H9 (cell line): Measurements from ENCODE around the gene PLEKHA5. TPM values are rescaled to one million over a fixed set of nuclear protein-coding genes. Genes with fewer than 3 reads are reported as not detected.

Experiments used
- DNase-seq: peaks from one replicate; pipeline ENCODE4 v3.0.0-alpha.2; 2017
- H2AFZ ChIP-seq: one replicate; pipeline ENCODE4 v1.6.1; 2013; ENCODE audit warnings: mild to moderate bottlenecking, low read length, control low read depth, moderate library complexity
- H2AK5ac ChIP-seq: 2 replicates; pipeline ENCODE4 v1.6.1; 2013; ENCODE audit warnings: low read length, control low read depth, mixed read lengths; ENCODE audit not compliant: insufficient read length
- H2BK120ac ChIP-seq: one replicate; pipeline ENCODE4 v1.6.1; 2013; ENCODE audit warnings: low read depth, mild to moderate bottlenecking, low read length, control low read depth, inconsistent platforms; ENCODE audit not compliant: poor library complexity, severe bottlenecking
- H2BK12ac ChIP-seq: 2 replicates; pipeline ENCODE4 v1.6.1; 2013; ENCODE audit warnings: low read length, control low read depth, mixed read lengths, low read depth; ENCODE audit not compliant: insufficient read length
- H2BK15ac ChIP-seq: 2 replicates; pipeline ENCODE4 v1.6.1; 2013; ENCODE audit warnings: low read depth, low read length, control low read depth
- H2BK20ac ChIP-seq: one replicate; pipeline ENCODE4 v1.6.1; 2013; ENCODE audit warnings: low read depth, mild to moderate bottlenecking, low read length, control low read depth, inconsistent platforms; ENCODE audit not compliant: poor library complexity, severe bottlenecking
- H2BK5ac ChIP-seq: 2 replicates; pipeline ENCODE4 v1.6.1; 2013; ENCODE audit warnings: low read length, control low read depth, mixed read lengths; ENCODE audit not compliant: insufficient read length
- H3K14ac ChIP-seq: 2 replicates; pipeline ENCODE4 v1.6.1; 2013; ENCODE audit warnings: low read length, control low read depth; ENCODE audit not compliant: insufficient read depth
- H3K18ac ChIP-seq: 2 replicates; pipeline ENCODE4 v1.6.1; 2013; ENCODE audit warnings: low read depth, mild to moderate bottlenecking, mixed read lengths, low read length, control low read depth; ENCODE audit not compliant: insufficient read length
- H3K23ac ChIP-seq: 2 replicates; pipeline ENCODE4 v1.6.1; 2013; ENCODE audit warnings: low read length, control low read depth, mixed read lengths, low read depth; ENCODE audit not compliant: insufficient read length
- H3K23me2 ChIP-seq: 2 replicates; pipeline ENCODE4 v1.6.1; 2013; ENCODE audit warnings: low read depth, mild to moderate bottlenecking, mixed read lengths, low read length, control low read depth; ENCODE audit not compliant: insufficient read length, poor library complexity, severe bottlenecking
- H3K27ac ChIP-seq: 2 replicates; pipeline ENCODE4 v1.5.1; 2013; ENCODE audit warnings: low read length, control low read depth, mixed read lengths, low read depth; ENCODE audit not compliant: insufficient read length
- H3K27me3 ChIP-seq: 2 replicates; pipeline ENCODE4 v1.6.1; 2013; ENCODE audit warnings: low read length, control low read depth, inconsistent platforms; ENCODE audit not compliant: insufficient read depth
- H3K4ac ChIP-seq: 2 replicates; pipeline ENCODE4 v1.6.1; 2013; ENCODE audit warnings: low read depth, mild to moderate bottlenecking, control low read depth, inconsistent platforms, low read length, moderate library complexity
- H3K4me1 ChIP-seq: 2 replicates; pipeline ENCODE4 v1.6.1; 2013; ENCODE audit warnings: low read length, control low read depth, inconsistent platforms; ENCODE audit not compliant: insufficient read depth
- H3K4me2 ChIP-seq: 2 replicates; pipeline ENCODE4 v1.6.1; 2013; ENCODE audit warnings: low read length, control low read depth, mixed read lengths; ENCODE audit not compliant: insufficient read length, insufficient read depth
- H3K56ac ChIP-seq: 2 replicates; pipeline ENCODE4 v1.6.1; 2013; ENCODE audit warnings: low read depth, mild to moderate bottlenecking, mixed read lengths, low read length, control low read depth; ENCODE audit not compliant: insufficient read length
- H3K79me1 ChIP-seq: 2 replicates; pipeline ENCODE4 v1.6.1; 2013; ENCODE audit warnings: low read depth, mild to moderate bottlenecking, moderate library complexity, low read length, control low read depth, inconsistent platforms; ENCODE audit not compliant: insufficient read depth, poor library complexity, severe bottlenecking
- H3K79me2 ChIP-seq: 2 replicates; pipeline ENCODE4 v1.6.1; 2013; ENCODE audit warnings: low read length, control low read depth, inconsistent platforms; ENCODE audit not compliant: insufficient read depth
- H3K9ac ChIP-seq: 2 replicates; pipeline ENCODE4 v1.6.1; 2013; ENCODE audit warnings: low read length, control low read depth, mixed read lengths; ENCODE audit not compliant: insufficient read length; ENCODE audit errors: extremely low read depth
- H3K9me3 ChIP-seq: one replicate; pipeline ENCODE4 v1.6.1; 2013; ENCODE audit warnings: low read depth, low read length, inconsistent platforms; ENCODE audit not compliant: control insufficient read depth
- H3T11ph ChIP-seq: one replicate; pipeline ENCODE4 v1.6.1; 2013; ENCODE audit warnings: mild to moderate bottlenecking, low read length, control low read depth, inconsistent platforms
- H4K20me1 ChIP-seq: one replicate; pipeline ENCODE4 v1.6.1; 2013; ENCODE audit not compliant: control insufficient read depth, insufficient read length, insufficient read depth
- H4K5ac ChIP-seq: 2 replicates; pipeline ENCODE4 v1.6.1; 2013; ENCODE audit warnings: low read depth, mild to moderate bottlenecking, mixed read lengths, low read length, control low read depth; ENCODE audit not compliant: insufficient read length
- H4K8ac ChIP-seq: replicated peaks from 2 replicates; pipeline ENCODE4 v1.6.1; 2013; ENCODE audit warnings: low read length, control low read depth, mixed read lengths, low read depth; ENCODE audit not compliant: insufficient read length
- H4K91ac ChIP-seq: 2 replicates; pipeline ENCODE4 v1.6.1; 2013; ENCODE audit warnings: low read depth, mild to moderate bottlenecking, moderate library complexity, mixed read lengths, low read length, control low read depth; ENCODE audit not compliant: insufficient read length
- H3K27ac Mint-ChIP-seq, 3 experiments: 2 replicates in 2 of 3; 3 replicates in 1 of 3; pipeline ENCODE4 v1.8.0; 2020 to 2021; ENCODE audit warnings: mixed read lengths in 3 of 3, mild to moderate bottlenecking in 1 of 3, moderate library complexity in 1 of 3
- H3K27me3 Mint-ChIP-seq: 2 replicates; pipeline ENCODE4 v1.8.0; 2021; ENCODE audit warnings: low read depth, mild to moderate bottlenecking, moderate library complexity, mixed read lengths
- H3K36me3 Mint-ChIP-seq, 3 experiments: 2 replicates in 2 of 3; 3 replicates in 1 of 3; pipeline ENCODE4 v1.8.0; 2020 to 2021; ENCODE audit warnings: low read depth in 3 of 3, mixed read lengths in 3 of 3; ENCODE audit not compliant: insufficient read depth in 1 of 3
- H3K4me1 Mint-ChIP-seq, 2 experiments: 2 replicates each; pipeline ENCODE4 v1.8.0; 2020; ENCODE audit warnings: mixed read lengths in 2 of 2
- H3K4me3 Mint-ChIP-seq, 2 experiments: 2 replicates in 1 of 2; 3 replicates in 1 of 2; pipeline ENCODE4 v1.8.0; 2020 to 2021; ENCODE audit warnings: mild to moderate bottlenecking in 2 of 2, mixed read lengths in 2 of 2, moderate library complexity in 1 of 2
- H3K9me3 Mint-ChIP-seq, 2 experiments: 2 replicates in 1 of 2; 3 replicates in 1 of 2; pipeline ENCODE4 v1.8.0; 2020; ENCODE audit warnings: mild to moderate bottlenecking in 2 of 2, mixed read lengths in 2 of 2, moderate library complexity in 1 of 2
- CTCF ChIP-seq: fragments of 200-600 bp; sonication (generic); conservative IDR thresholded peaks from 3 replicates; pipeline ENCODE4 v1.8.0; 2021; ENCODE audit warnings: antibody characterized with exemption, mild to moderate bottlenecking
- whole genome bisulfite sequencing: extraction: QIAGEN DNeasy Blood & Tissue Kit; methylation state at CpG from one replicate; pipeline ENCODE4 v1.1.7; 2013; ENCODE audit warnings: missing lambda C conversion rate, low lambda C conversion rate, mixed read lengths; ENCODE audit not compliant: insufficient read length; ENCODE audit errors: extremely low coverage; 5-methylcytosine and 5-hydroxymethylcytosine counted together
- total RNA-seq: library from RNA; stranded (reverse); gene quantifications from 2 replicates; pipeline ENCODE4 v1.2.1, GENCODE V29; 2021

The PLEKHA5 gene
- total RNA-seq, 1 experiment from 2014 or later, result 86.7 TPM

DNA sequence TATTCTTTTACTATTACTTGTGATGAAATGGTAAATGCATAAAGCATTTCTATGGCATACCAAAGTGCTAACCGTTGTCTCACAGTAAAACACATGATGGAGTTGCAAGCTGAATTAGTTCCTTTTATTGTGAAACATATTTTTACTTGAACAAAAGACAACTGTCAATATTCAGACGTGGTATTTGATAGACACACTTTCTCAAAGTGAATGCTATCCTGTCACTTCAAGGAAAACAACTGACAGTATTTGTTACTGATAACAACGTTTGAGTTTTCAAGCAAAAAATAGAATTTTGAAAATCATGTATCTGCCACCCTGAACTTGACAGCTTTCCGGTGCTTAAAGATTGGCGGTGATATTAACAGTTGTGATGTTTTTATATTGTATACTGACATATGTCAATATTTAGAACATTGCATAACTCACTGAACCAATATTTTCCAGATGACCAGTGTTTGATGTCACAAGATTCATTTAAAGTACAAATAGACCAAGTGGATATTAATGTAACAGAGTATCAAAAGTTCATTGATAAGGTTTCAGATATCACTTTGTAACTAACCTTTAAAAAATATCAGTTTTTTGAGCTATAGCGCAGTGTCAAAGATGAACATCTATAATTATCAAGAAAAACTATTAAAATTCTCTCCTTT is 156.4 kb downstream of the PLEKHA5 start:
- H3K4ac ChIP-seq, result no peak overlapping the region
- no peak overlapping the region for H2BK12ac ChIP-seq
- no peaks in the 10 kb centered on the region for H4K20me1 ChIP-seq
- H3K56ac ChIP-seq, result no peak overlapping the region
- H3K79me1 ChIP-seq, result no peaks in the 10 kb centered on the region
- H4K91ac ChIP-seq, result no peak overlapping the region
- DNase-seq, result no peak
- TF ChIP-seq CTCF, result no peak
- H2AFZ ChIP-seq, result no peak overlapping the region
- H2BK5ac ChIP-seq, result no peak overlapping the region
- H3K4me3 Mint-ChIP-seq, result no peak overlapping the region
- peaks cover 10 to 16% of the 10 kb centered on the region in 2 experiments for H3K4me1 Mint-ChIP-seq
- no peak overlapping the region for H2BK15ac ChIP-seq
- no peak overlapping the region for H2BK120ac ChIP-seq
- no peaks in the 10 kb centered on the region for H3K27me3 ChIP-seq
- H3K27me3 Mint-ChIP-seq, result no peaks in the 10 kb centered on the region
- no peaks in the 10 kb centered on the region for H3K9me3 Mint-ChIP-seq
- peaks cover 6 to 58% (median 45%) of the 10 kb centered on the region in 3 experiments; a peak in 6 of 7 replicates for H3K36me3 Mint-ChIP-seq
- no peaks in the 10 kb centered on the region for H3K23me2 ChIP-seq
- no peak overlapping the region for H3K27ac ChIP-seq
- H4K5ac ChIP-seq, result no peak overlapping the region
- no peak overlapping the region for H3K4me2 ChIP-seq
- H3T11ph ChIP-seq, result no peak overlapping the region
- H2AK5ac ChIP-seq, result no peak overlapping the region
- H3K18ac ChIP-seq, result no peak overlapping the region
- H3K79me2 ChIP-seq, result no peaks in the 10 kb centered on the region
- no CpG with 5 or more reads among the region's 6 CpGs for WGBS
- H3K14ac ChIP-seq, result no peak overlapping the region
- H2BK20ac ChIP-seq, result no peak overlapping the region
- no peak overlapping the region for H4K8ac ChIP-seq
- no peaks in the 10 kb centered on the region for H3K9me3 ChIP-seq
- H3K27ac Mint-ChIP-seq, result no peak overlapping the region
- H3K4me1 ChIP-seq, result no peaks in the 10 kb centered on the region
- no peak overlapping the region for H3K9ac ChIP-seq
- no peak overlapping the region for H3K23ac ChIP-seq
